GM23338 (cell line): Measurements from ENCODE around the gene AGBL4. TPM values are rescaled to one million over a fixed set of nuclear protein-coding genes. Genes with fewer than 3 reads are reported as not detected.

Experiments used
- ATAC-seq: fragments of 200-7000 bp; cut with Tn5 transposase; 3 replicates; pipeline ENCODE4 v1.9.1; 2020
- DNase-seq: peaks from one replicate; pipeline ENCODE4 v3.0.0-alpha.2; 2015; ENCODE audit warnings: low spot score
- H2AFZ ChIP-seq: fragments of 200-600 bp; sonication (generic); 2 replicates; pipeline ENCODE4 v1.8.0; 2016; ENCODE audit warnings: antibody characterized with exemption, mild to moderate bottlenecking, moderate library complexity
- H3F3A ChIP-seq: fragments of 200-600 bp; sonication (generic); replicated peaks from 2 replicates; pipeline ENCODE4 v1.8.0; 2017; ENCODE audit warnings: antibody characterized with exemption, mixed run types, low read depth
- H3K27ac ChIP-seq: fragments of 200-600 bp; sonication (generic); 2 replicates; pipeline ENCODE4 v1.6.1; 2016; ENCODE audit warnings: low read depth
- H3K27me3 ChIP-seq: fragments of 200-600 bp; sonication (generic); 2 replicates; pipeline ENCODE4 v1.8.0; 2016; ENCODE audit warnings: mild to moderate bottlenecking, mixed run types, moderate library complexity; ENCODE audit not compliant: insufficient read depth
- H3K36me3 ChIP-seq: fragments of 200-600 bp; sonication (generic); 2 replicates; pipeline ENCODE4 v1.8.0; 2016; ENCODE audit warnings: mild to moderate bottlenecking; ENCODE audit not compliant: insufficient read depth
- H3K4me1 ChIP-seq: fragments of 200-600 bp; sonication (generic); 2 replicates; pipeline ENCODE4 v1.8.0; 2016; ENCODE audit warnings: mild to moderate bottlenecking, moderate library complexity; ENCODE audit not compliant: insufficient read depth
- H3K4me2 ChIP-seq: fragments of 200-600 bp; sonication (generic); 2 replicates; pipeline ENCODE4 v1.7.1; 2017; ENCODE audit warnings: mixed run types
- H3K4me3 ChIP-seq: fragments of 200-600 bp; sonication (generic); 2 replicates; pipeline ENCODE4 v1.6.1; 2016; ENCODE audit warnings: mixed run types
- H3K79me2 ChIP-seq: fragments of 200-600 bp; sonication (generic); replicated peaks from 2 replicates; pipeline ENCODE4 v1.8.0; 2017; ENCODE audit warnings: mild to moderate bottlenecking; ENCODE audit not compliant: insufficient read depth
- H3K9me2 ChIP-seq: fragments of 200-600 bp; sonication (generic); 2 replicates; pipeline ENCODE4 v1.8.0; 2017; ENCODE audit not compliant: insufficient read depth
- H4K20me1 ChIP-seq: fragments of 200-600 bp; sonication (generic); replicated peaks from 2 replicates; pipeline ENCODE4 v1.8.0; 2017; ENCODE audit warnings: mild to moderate bottlenecking; ENCODE audit not compliant: insufficient read depth
- H3K27ac Mint-ChIP-seq: 2 replicates; pipeline ENCODE4 v1.8.0; 2020; ENCODE audit warnings: inconsistent platforms, mild to moderate bottlenecking, moderate library complexity, mixed read lengths
- H3K27me3 Mint-ChIP-seq: 3 replicates; pipeline ENCODE4 v1.8.0; 2022; ENCODE audit warnings: low read depth, mild to moderate bottlenecking, moderate library complexity, mixed read lengths, inconsistent platforms; ENCODE audit not compliant: insufficient read depth, poor library complexity
- H3K36me3 Mint-ChIP-seq: 3 replicates; pipeline ENCODE4 v1.8.0; 2021; ENCODE audit warnings: low read depth, mild to moderate bottlenecking, inconsistent platforms, moderate library complexity, mixed read lengths
- H3K4me1 Mint-ChIP-seq: 3 replicates; pipeline ENCODE4 v1.8.0; 2020; ENCODE audit warnings: mild to moderate bottlenecking, inconsistent platforms, mixed read lengths
- H3K4me3 Mint-ChIP-seq: 3 replicates; pipeline ENCODE4 v1.8.0; 2021; ENCODE audit warnings: moderate library complexity, mild to moderate bottlenecking, inconsistent platforms, mixed read lengths
- H3K9me3 Mint-ChIP-seq: 3 replicates; pipeline ENCODE4 v1.8.0; 2020; ENCODE audit warnings: moderate library complexity, mild to moderate bottlenecking, inconsistent platforms, mixed read lengths
- CREB1 ChIP-seq: fragments of 250-450 bp; sonication (Bioruptor Pico); IDR thresholded peaks from 2 replicates; pipeline ENCODE4 v1.5.0; 2020; ENCODE audit warnings: low read depth, mild to moderate bottlenecking, moderate library complexity
- EZH2 ChIP-seq: fragments of 200-600 bp; sonication (generic); IDR thresholded peaks from one replicate; pipeline ENCODE4 v1.8.0; 2017; ENCODE audit warnings: antibody characterized with exemption, mild to moderate bottlenecking, low read depth; ENCODE audit not compliant: unreplicated experiment
- EZH2phosphoT487 ChIP-seq: fragments of 200-600 bp; sonication (generic); IDR thresholded peaks from one replicate; pipeline ENCODE4 v1.8.1; 2018; ENCODE audit warnings: antibody characterized with exemption; ENCODE audit not compliant: unreplicated experiment
- STAT1 ChIP-seq: IDR thresholded peaks from one replicate; pipeline ENCODE4 v1.6.1; 2016; ENCODE audit warnings: antibody characterized with exemption; ENCODE audit not compliant: unreplicated experiment
- ZNF114 ChIP-seq: fragments of 250-450 bp; sonication (Bioruptor Pico); IDR thresholded peaks from 2 replicates; pipeline ENCODE4 v1.5.0; 2020; ENCODE audit warnings: mild to moderate bottlenecking, moderate library complexity
- ZNF331 ChIP-seq: fragments of 250-450 bp; sonication (Bioruptor Pico); IDR thresholded peaks from 2 replicates; pipeline ENCODE4 v1.5.0; 2020; ENCODE audit warnings: low read depth, mild to moderate bottlenecking, moderate library complexity
- polyA plus RNA-seq: library from polyadenylated mRNA; unstranded; fragments of >200 nt; fragmentation: Nextera tagmentation; extraction: Ambion mirVana; gene quantifications from 2 replicates; pipeline ENCODE4 v1.2.1, GENCODE V29; 2016
- total RNA-seq: library from RNA; depleted of rRNA; stranded (reverse); fragments of >200 nt; shearing (Covaris generic); gene quantifications from 2 replicates; pipeline ENCODE4 v1.2.3, GENCODE V29; 2014
- TF ChIP-seq, protein P1 (sequence below), 2 experiments: fragments of 200-600 bp in 1 of 2; sonication (generic) in 1 of 2; conservative IDR thresholded peaks; 2 replicates each; pipeline versions ENCODE4 v1.5.1 to v1.6.1; 2016 to 2017; ENCODE audit warnings: antibody characterized with exemption in 2 of 2, low read depth in 2 of 2, mild to moderate bottlenecking in 2 of 2, moderate library complexity in 1 of 2
- TF ChIP-seq, protein P2 (sequence below): IDR thresholded peaks from one replicate; pipeline ENCODE4 v1.6.1; 2018; ENCODE audit warnings: antibody characterized with exemption; ENCODE audit not compliant: unreplicated experiment

The AGBL4 gene
- total and polyA plus RNA-seq, 2 experiments from 2014 or later = 0.91 to 1.5 TPM

DNA sequence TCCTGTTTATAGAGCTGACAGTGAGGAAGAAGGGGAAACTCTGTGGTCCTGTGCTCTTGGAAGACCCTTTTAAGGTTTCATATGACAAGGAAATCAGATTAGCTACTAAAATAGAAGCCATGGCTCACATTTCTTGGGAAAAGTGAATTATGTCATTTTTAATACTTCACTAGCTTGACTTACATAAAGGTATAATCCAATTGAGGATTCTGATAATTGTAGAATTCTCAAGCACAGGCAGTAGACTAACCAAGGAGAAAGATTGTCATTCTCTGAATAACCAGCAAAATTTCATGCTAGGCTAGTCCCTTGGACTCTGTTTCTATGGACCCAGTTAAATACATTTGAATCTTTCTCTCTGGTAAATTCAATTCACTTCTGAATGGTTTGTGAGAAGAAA is 634.1 kb downstream of the AGBL4 start (continued):
- TF ChIP-seq, protein P1, sequence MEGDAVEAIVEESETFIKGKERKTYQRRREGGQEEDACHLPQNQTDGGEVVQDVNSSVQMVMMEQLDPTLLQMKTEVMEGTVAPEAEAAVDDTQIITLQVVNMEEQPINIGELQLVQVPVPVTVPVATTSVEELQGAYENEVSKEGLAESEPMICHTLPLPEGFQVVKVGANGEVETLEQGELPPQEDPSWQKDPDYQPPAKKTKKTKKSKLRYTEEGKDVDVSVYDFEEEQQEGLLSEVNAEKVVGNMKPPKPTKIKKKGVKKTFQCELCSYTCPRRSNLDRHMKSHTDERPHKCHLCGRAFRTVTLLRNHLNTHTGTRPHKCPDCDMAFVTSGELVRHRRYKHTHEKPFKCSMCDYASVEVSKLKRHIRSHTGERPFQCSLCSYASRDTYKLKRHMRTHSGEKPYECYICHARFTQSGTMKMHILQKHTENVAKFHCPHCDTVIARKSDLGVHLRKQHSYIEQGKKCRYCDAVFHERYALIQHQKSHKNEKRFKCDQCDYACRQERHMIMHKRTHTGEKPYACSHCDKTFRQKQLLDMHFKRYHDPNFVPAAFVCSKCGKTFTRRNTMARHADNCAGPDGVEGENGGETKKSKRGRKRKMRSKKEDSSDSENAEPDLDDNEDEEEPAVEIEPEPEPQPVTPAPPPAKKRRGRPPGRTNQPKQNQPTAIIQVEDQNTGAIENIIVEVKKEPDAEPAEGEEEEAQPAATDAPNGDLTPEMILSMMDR (conservative IDR thresholded peaks at IDR 0.05; ENCODE audit: low read depth in 2 of 2) = no peak
- TF ChIP-seq ZNF114 (CRISPR knock-in tag) (no peak), ZNF331 (no peak), CREB1 (no peak), EZH2 (no peak)
- TF ChIP-seq, protein P2, sequence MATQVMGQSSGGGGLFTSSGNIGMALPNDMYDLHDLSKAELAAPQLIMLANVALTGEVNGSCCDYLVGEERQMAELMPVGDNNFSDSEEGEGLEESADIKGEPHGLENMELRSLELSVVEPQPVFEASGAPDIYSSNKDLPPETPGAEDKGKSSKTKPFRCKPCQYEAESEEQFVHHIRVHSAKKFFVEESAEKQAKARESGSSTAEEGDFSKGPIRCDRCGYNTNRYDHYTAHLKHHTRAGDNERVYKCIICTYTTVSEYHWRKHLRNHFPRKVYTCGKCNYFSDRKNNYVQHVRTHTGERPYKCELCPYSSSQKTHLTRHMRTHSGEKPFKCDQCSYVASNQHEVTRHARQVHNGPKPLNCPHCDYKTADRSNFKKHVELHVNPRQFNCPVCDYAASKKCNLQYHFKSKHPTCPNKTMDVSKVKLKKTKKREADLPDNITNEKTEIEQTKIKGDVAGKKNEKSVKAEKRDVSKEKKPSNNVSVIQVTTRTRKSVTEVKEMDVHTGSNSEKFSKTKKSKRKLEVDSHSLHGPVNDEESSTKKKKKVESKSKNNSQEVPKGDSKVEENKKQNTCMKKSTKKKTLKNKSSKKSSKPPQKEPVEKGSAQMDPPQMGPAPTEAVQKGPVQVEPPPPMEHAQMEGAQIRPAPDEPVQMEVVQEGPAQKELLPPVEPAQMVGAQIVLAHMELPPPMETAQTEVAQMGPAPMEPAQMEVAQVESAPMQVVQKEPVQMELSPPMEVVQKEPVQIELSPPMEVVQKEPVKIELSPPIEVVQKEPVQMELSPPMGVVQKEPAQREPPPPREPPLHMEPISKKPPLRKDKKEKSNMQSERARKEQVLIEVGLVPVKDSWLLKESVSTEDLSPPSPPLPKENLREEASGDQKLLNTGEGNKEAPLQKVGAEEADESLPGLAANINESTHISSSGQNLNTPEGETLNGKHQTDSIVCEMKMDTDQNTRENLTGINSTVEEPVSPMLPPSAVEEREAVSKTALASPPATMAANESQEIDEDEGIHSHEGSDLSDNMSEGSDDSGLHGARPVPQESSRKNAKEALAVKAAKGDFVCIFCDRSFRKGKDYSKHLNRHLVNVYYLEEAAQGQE = no peak

DNA sequence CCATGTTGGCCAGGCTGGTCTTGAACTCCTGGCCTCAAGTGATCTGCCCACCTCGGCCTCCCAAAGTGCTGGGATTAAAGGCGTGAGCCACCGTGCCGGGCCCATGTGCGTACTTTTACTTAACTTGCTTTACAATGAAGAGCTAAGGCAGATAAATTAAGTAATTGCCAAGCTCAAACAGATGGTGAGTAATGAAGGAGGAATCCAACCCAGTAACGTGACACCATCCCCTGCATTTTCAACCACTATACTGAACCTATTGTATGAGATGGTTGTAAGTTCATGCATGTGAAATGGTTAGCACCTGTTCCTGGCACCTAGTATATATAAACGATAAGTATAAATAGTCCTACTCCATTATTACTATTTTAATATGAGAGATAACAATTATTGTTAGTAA is 659.1 kb downstream of the AGBL4 start:
- Histone ChIP-seq H3K9me2 (no peaks in the 10 kb centered on the region), H3K27me3 (no peaks in the 10 kb centered on the region), H3K79me2 (no peaks in the 10 kb centered on the region), H3F3A (no peaks in the 10 kb centered on the region), H3K27ac (no peak overlapping the region), H4K20me1 (no peaks in the 10 kb centered on the region), H3K4me2 (no peak overlapping the region), H3K36me3 (no peaks in the 10 kb centered on the region), H3K4me3 (no peak overlapping the region), H3K4me1 (no peaks in the 10 kb centered on the region), H2AFZ (no peak overlapping the region)
- DNase-seq (peak; percentile 45), ATAC-seq (peak; percentile 34; the same call in 1 of the 3 replicates)
- Mint-ChIP-seq H3K4me1 (no peaks in the 10 kb centered on the region; the same call in 2 of the 3 replicates), H3K4me3 (no peak overlapping the region), H3K36me3 (peaks cover 16% of the 10 kb centered on the region; the same call in 2 of the 3 replicates), H3K27me3 (peaks cover 2% of the 10 kb centered on the region), H3K9me3 (peaks cover 81% of the 10 kb centered on the region), H3K27ac (no peak overlapping the region)
- no peak for TF ChIP-seq ZNF114 (CRISPR knock-in tag)
- TF ChIP-seq, protein P1 (conservative IDR thresholded peaks at IDR 0.05; ENCODE audit: low read depth in 2 of 2) = no peak
- TF ChIP-seq, protein P2 = no peak
- TF ChIP-seq CREB1 = no peak
- no peak for TF ChIP-seq ZNF331
- no peak for TF ChIP-seq EZH2
- no peak for TF ChIP-seq EZH2phosphoT487
- TF ChIP-seq STAT1 = no peak
